ENCODE results near the gene PAX3. TPM values are rescaled to one million over a fixed set of nuclear protein-coding genes. Genes with fewer than 3 reads are reported as not detected.

The PAX3 gene
- total RNA-seq, 1 experiment from 2014 or later: not detected

DNA sequence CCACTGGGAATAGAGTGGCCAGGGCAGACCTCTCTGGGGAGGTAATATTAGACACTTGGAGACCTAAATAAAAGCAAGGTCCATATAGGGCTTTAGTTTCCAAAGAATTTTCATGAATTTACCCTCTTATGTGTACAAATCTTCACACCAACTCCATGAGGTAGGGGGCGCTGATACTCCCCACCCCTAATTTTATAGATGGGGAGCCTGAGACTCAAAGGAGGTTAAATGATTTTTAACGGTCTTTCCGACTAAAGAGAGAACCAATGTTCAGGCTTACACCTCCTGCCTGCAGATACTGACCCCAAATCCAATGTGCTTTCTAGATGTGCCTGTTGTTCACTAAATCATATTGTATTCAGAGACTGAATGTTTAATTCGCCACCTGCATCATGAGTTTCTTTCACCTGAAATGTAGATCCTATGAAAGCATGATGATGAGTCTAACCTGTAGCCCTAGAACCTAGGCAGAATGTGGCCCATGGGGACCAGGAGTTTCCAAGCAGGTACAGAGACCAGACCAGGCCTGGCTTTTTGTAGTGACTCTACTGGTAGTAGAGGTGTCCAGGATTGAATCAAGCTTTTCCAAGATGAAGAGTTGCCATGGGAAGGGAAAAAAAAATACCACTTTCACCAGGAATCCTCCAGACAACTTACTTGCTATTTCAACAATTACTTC lies 16.8 kb upstream of the PAX3 start:
- ATAC-seq (no peak), DNase-seq (no peak)
- H3K4me3 ChIP-seq (ENCODE audit: low read length): no peak overlapping the region
- H3K9me3 ChIP-seq (ENCODE audit: low read length): no peaks in the 10 kb centered on the region
- no peak overlapping the region for H3K27ac ChIP-seq (ENCODE audit: low read length)
- H3F3A ChIP-seq (ENCODE audit: low read length, unreplicated experiment): no peaks in the 10 kb centered on the region
- TF ChIP-seq CTCF (conservative IDR thresholded peaks at IDR 0.05; ENCODE audit: low read depth, low read length): peak; percentile 39
- TF ChIP-seq EZH2phosphoT487 (IDR thresholded peaks at IDR 0.05; ENCODE audit: borderline replicate concordance, low read length): no peak
- no peak for TF ChIP-seq EZH2 (IDR thresholded peaks at IDR 0.05; ENCODE audit: low read length, unreplicated experiment)
- intact Hi-C loops (cut with micrococcal nuclease): loop anchor here (10.0 kb wide), 1 partner anchor 261 kb away; no protein-coding TSS in a partner anchor
- H3K4me2 ChIP-seq (ENCODE audit: low read length): no peak overlapping the region
- H3K9me2 ChIP-seq (replicated peaks; ENCODE audit: low read length): no peaks in the 10 kb centered on the region
- no peak overlapping the region for H2AFZ ChIP-seq (ENCODE audit: low read length)
- no peak overlapping the region for H3K9ac ChIP-seq (ENCODE audit: low read length)
- no peaks in the 10 kb centered on the region for H3K79me2 ChIP-seq (ENCODE audit: low read length)
- peaks cover 6% of the 10 kb centered on the region for H3K4me1 ChIP-seq (ENCODE audit: insufficient read depth, low read length)
- ChIA-PET CTCF (no interaction called here), POLR2A (ENCODE audit: unreplicated experiment) (no interaction called here)
- no peaks in the 10 kb centered on the region for H3K36me3 ChIP-seq (ENCODE audit: low read depth, low read length)
- H3K27me3 ChIP-seq (ENCODE audit: low read length): peaks cover 65% of the 10 kb centered on the region
- no TSS peak for BruUV-seq (replicated peaks)
- no peaks in the 10 kb centered on the region for H4K20me1 ChIP-seq (ENCODE audit: low read length)

DNA sequence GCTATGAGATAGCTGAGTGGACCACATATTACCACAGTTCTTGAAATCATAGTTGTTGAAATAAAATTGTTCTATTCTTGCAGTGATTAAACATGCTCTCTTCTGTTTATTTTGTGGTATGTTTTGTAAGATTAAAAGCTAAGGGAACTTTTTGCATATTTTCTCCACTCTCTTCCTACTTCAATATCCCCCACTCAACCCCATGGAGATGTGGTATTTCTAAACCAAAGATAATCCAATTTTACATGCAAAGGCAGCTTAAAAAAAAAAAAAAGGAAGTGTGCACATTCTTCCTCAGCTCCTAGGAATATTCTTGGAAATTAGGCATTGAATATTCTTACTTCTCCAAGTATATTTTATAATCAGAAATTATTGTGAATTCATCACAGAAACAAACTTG lies 15.0 kb upstream of the PAX3 start:
- Histone ChIP-seq H3K79me2 (ENCODE audit: low read length) (no peaks in the 10 kb centered on the region), H3F3A (ENCODE audit: low read length, unreplicated experiment) (no peaks in the 10 kb centered on the region), H2AFZ (ENCODE audit: low read length) (no peak overlapping the region), H3K9me2 (replicated peaks; ENCODE audit: low read length) (no peaks in the 10 kb centered on the region), H3K27ac (ENCODE audit: low read length) (no peak overlapping the region), H3K4me3 (ENCODE audit: low read length) (no peak overlapping the region), H3K4me1 (ENCODE audit: insufficient read depth, low read length) (peaks cover 6% of the 10 kb centered on the region), H3K4me2 (ENCODE audit: low read length) (no peak overlapping the region), H3K9ac (ENCODE audit: low read length) (no peak overlapping the region), H3K27me3 (ENCODE audit: low read length) (peaks cover 75% of the 10 kb centered on the region), H4K20me1 (ENCODE audit: low read length) (no peaks in the 10 kb centered on the region), H3K9me3 (ENCODE audit: low read length) (no peaks in the 10 kb centered on the region), H3K36me3 (ENCODE audit: low read depth, low read length) (no peaks in the 10 kb centered on the region)
- ChIA-PET POLR2A (ENCODE audit: unreplicated experiment) (interaction anchor here (0.6 kb wide), 1 partner anchor 712 kb away, joined by 3 read pairs; no protein-coding TSS in a partner anchor), CTCF (no interaction called here)
- TF ChIP-seq CTCF (conservative IDR thresholded peaks at IDR 0.05; ENCODE audit: low read depth, low read length) (no peak), EZH2phosphoT487 (IDR thresholded peaks at IDR 0.05; ENCODE audit: borderline replicate concordance, low read length) (no peak)
- BruUV-seq (replicated peaks): no TSS peak
- DNase-seq: no peak
- intact Hi-C loops (cut with micrococcal nuclease): loop anchor here (10.0 kb wide), 1 partner anchor 259 kb away; no protein-coding TSS in a partner anchor
- no peak for ATAC-seq

- ChIA-PET POLR2A (ENCODE audit: unreplicated experiment) (no interaction called here), CTCF (no interaction called here)
- no peak overlapping the region for H3K4me2 ChIP-seq (ENCODE audit: low read length)
- no peaks in the 10 kb centered on the region for H3K9me3 ChIP-seq (ENCODE audit: low read length)
- DNase-seq: no peak
- H3K79me2 ChIP-seq (ENCODE audit: low read length): no peaks in the 10 kb centered on the region
- H3F3A ChIP-seq (ENCODE audit: low read length, unreplicated experiment): no peaks in the 10 kb centered on the region
- H4K20me1 ChIP-seq (ENCODE audit: low read length): no peaks in the 10 kb centered on the region
- no peak overlapping the region for H3K27ac ChIP-seq (ENCODE audit: low read length)
- TF ChIP-seq CTCF (conservative IDR thresholded peaks at IDR 0.05; ENCODE audit: low read depth, low read length) (no peak), EZH2phosphoT487 (IDR thresholded peaks at IDR 0.05; ENCODE audit: borderline replicate concordance, low read length) (no peak), EZH2 (IDR thresholded peaks at IDR 0.05; ENCODE audit: low read length, unreplicated experiment) (no peak)
- H3K4me3 ChIP-seq (ENCODE audit: low read length): no peak overlapping the region
- no peak for ATAC-seq
- intact Hi-C loops (cut with micrococcal nuclease): loop anchor here (10.0 kb wide), 1 partner anchor 257 kb away; no protein-coding TSS in a partner anchor
- no TSS peak for BruUV-seq (replicated peaks)
- H3K4me1 ChIP-seq (ENCODE audit: insufficient read depth, low read length): no peaks in the 10 kb centered on the region
- H3K9me2 ChIP-seq (replicated peaks; ENCODE audit: low read length): no peaks in the 10 kb centered on the region
- no peak overlapping the region for H2AFZ ChIP-seq (ENCODE audit: low read length)
- H3K36me3 ChIP-seq (ENCODE audit: low read depth, low read length): no peaks in the 10 kb centered on the region
- peaks cover 87% of the 10 kb centered on the region for H3K27me3 ChIP-seq (ENCODE audit: low read length)
- H3K9ac ChIP-seq (ENCODE audit: low read length): no peak overlapping the region
Observed at GRCh38 chr2:222311978-222312738, 13.4 kb upstream of the PAX3 start.
